Endothelial cell of umbilical vein (primary cell): ENCODE results near the gene PCDHGA10. TPM values are rescaled to one million over a fixed set of nuclear protein-coding genes. Genes with fewer than 3 reads are reported as not detected.

Source experiments
- BruUV-seq: library from RNA; stranded (reverse); fragments of 400-500 nt; replicated peaks from 2 replicates; lab custom pipeline; 2021; lab: Mats Ljungman, UMichigan
- CTCF ChIA-PET: fragments of 300-600, 350-600 bp; sonication (Branson Sonifier 250); formaldehyde crosslinking; loops from one replicate; lab custom pipeline; 2021; ENCODE audit warnings: antibody characterized with exemption, inconsistent platforms; lab: Charles Lee
- POLR2A ChIA-PET: fragments of 300-600, 350-600 bp; sonication (Branson Sonifier 250); formaldehyde crosslinking; loops from one replicate; lab custom pipeline; 2021; ENCODE audit warnings: antibody characterized with exemption, inconsistent platforms; lab: Charles Lee
- DNase-seq: peaks from one replicate; pipeline ENCODE4 v3.0.0-alpha.2; 2011; ENCODE audit warnings: low read depth, low spot score
- FAIRE-seq: peaks from 2 replicates; lab custom pipeline; 2011; peaks lifted over from hg19 to GRCh38; lab: Jason Lieb, UNC
- H2AFZ ChIP-seq: 2 replicates; pipeline ENCODE4 v1.6.0; 2012; ENCODE audit warnings: low read depth, low read length, control low read depth, inconsistent platforms
- H3K27ac ChIP-seq: 2 replicates; pipeline ENCODE4 v1.5.1; 2011; ENCODE audit warnings: low read depth, mild to moderate bottlenecking, control low read depth, low read length, moderate library complexity; ENCODE audit not compliant: insufficient read depth
- H3K27me3 ChIP-seq, 2 experiments: 2 replicates each; pipeline versions ENCODE4 v1.6.0 to v1.6.1; 2011; ENCODE audit warnings: low read length in 2 of 2, mixed read lengths in 1 of 2; ENCODE audit not compliant: control insufficient read depth in 2 of 2, insufficient read depth in 2 of 2
- H3K36me3 ChIP-seq, 2 experiments: 2 replicates in 1 of 2; 3 replicates in 1 of 2; pipeline ENCODE4 v1.5.1; 2011; ENCODE audit warnings: low read length in 2 of 2, mild to moderate bottlenecking in 1 of 2, moderate library complexity in 1 of 2; ENCODE audit not compliant: control insufficient read depth in 2 of 2, insufficient read depth in 2 of 2; ENCODE audit errors: extremely low read depth in 1 of 2
- H3K4me1 ChIP-seq: 3 replicates; pipeline ENCODE4 v1.5.1; 2011; ENCODE audit warnings: mild to moderate bottlenecking, low read length; ENCODE audit not compliant: control insufficient read depth, insufficient read depth; ENCODE audit errors: extremely low read depth
- H3K4me2 ChIP-seq: 2 replicates; pipeline ENCODE4 v1.6.1; 2011; ENCODE audit warnings: low read length, control low read depth, mixed read lengths; ENCODE audit not compliant: insufficient read depth
- H3K4me3 ChIP-seq, 3 experiments: fragments of 200-600 bp in 1 of 3; sonication (generic), shearing (Covaris generic) in 1 of 3; replicated peaks in 1 of 3; 2 replicates each; pipeline ENCODE4 v1.5.1; 2011 to 2016; ENCODE audit warnings: control low read depth in 3 of 3, low read length in 3 of 3, mild to moderate bottlenecking in 2 of 3, inconsistent platforms in 1 of 3, low read depth in 1 of 3, moderate library complexity in 1 of 3; ENCODE audit not compliant: insufficient read depth in 1 of 3
- H3K79me2 ChIP-seq: 2 replicates; pipeline ENCODE4 v1.6.0; 2012; ENCODE audit warnings: low read length, inconsistent platforms; ENCODE audit not compliant: control insufficient read depth, insufficient read depth
- H3K9ac ChIP-seq: replicated peaks from 2 replicates; pipeline ENCODE3; 2011; ENCODE audit warnings: low read length, control low read depth; ENCODE audit not compliant: insufficient read depth; ENCODE audit errors: extremely low read depth
- H3K9me1 ChIP-seq: replicated peaks from 3 replicates; pipeline ENCODE4 v1.6.0; 2011; ENCODE audit warnings: mild to moderate bottlenecking, low read length; ENCODE audit not compliant: control insufficient read depth, insufficient read depth; ENCODE audit errors: extremely low read depth
- H3K9me3 ChIP-seq: replicated peaks from 2 replicates; pipeline ENCODE4 v1.5.1; 2012; ENCODE audit warnings: low read length, inconsistent platforms; ENCODE audit not compliant: control insufficient read depth, insufficient read depth
- H4K20me1 ChIP-seq: replicated peaks from 2 replicates; pipeline ENCODE3; 2011; ENCODE audit warnings: mild to moderate bottlenecking, low read length; ENCODE audit not compliant: control insufficient read depth, insufficient read depth; ENCODE audit errors: extremely low read depth
- EZH2 ChIP-seq: IDR thresholded peaks from 2 replicates; pipeline ENCODE4 v1.6.1; 2012; ENCODE audit warnings: borderline replicate concordance, low read depth, mild to moderate bottlenecking, moderate library complexity, low read length, inconsistent platforms; ENCODE audit not compliant: severe bottlenecking
- FOS ChIP-seq: IDR thresholded peaks from 2 replicates; pipeline ENCODE4 v1.6.1; 2011; ENCODE audit warnings: mild to moderate bottlenecking, low read length, moderate library complexity, borderline replicate concordance; ENCODE audit not compliant: insufficient read depth
- GATA2 ChIP-seq: IDR thresholded peaks from 2 replicates; pipeline ENCODE4 v1.7.0; 2011; ENCODE audit warnings: low read depth, mild to moderate bottlenecking, moderate library complexity, mixed read lengths, low read length; ENCODE audit not compliant: insufficient read length, insufficient read depth
- JUN ChIP-seq: IDR thresholded peaks from 2 replicates; pipeline ENCODE4 v1.6.1; 2011; ENCODE audit warnings: borderline replicate concordance, low read depth; ENCODE audit not compliant: insufficient read length, insufficient read depth
- MYC ChIP-seq: IDR thresholded peaks from one replicate; pipeline ENCODE4 v1.6.1; 2011; ENCODE audit warnings: mild to moderate bottlenecking, low read depth, low read length
- POLR2A ChIP-seq: IDR thresholded peaks from 2 replicates; pipeline ENCODE4 v1.6.1; 2012; ENCODE audit warnings: low read depth, mild to moderate bottlenecking, control low read depth, low read length
- POLR2AphosphoS5 ChIP-seq: IDR thresholded peaks from 2 replicates; pipeline ENCODE4 v1.6.1; 2012; ENCODE audit warnings: low read depth, mild to moderate bottlenecking, control low read depth, low read length, moderate library complexity; ENCODE audit not compliant: insufficient read depth
- dilution Hi-C: fragments of 300-500 bp; cut with MboI; formaldehyde crosslinking; loops from one replicate; pipeline ENCODE4 v1.15.0; 2019; ENCODE audit warnings: low sequenced_read_pairs; ENCODE audit not compliant: extremely low pct_ligation_motif_present
- intact Hi-C: fragments of 100-400 bp; cut with micrococcal nuclease; formaldehyde crosslinking; loops from one replicate; pipeline ENCODE4 v1.10.0; 2022
- polyA plus RNA-seq, 4 experiments: library from polyadenylated mRNA; depleted of rRNA in 3 of 4; stranded (reverse) in 3 of 4; unstranded in 1 of 4; fragments of >200 nt; gene quantifications; 2 replicates each; pipeline versions ENCODE4 v1.2.1 to v1.2.3, GENCODE V29; 2011 to 2012; ENCODE audit warnings: missing spikeins in 1 of 4
- total RNA-seq: library from RNA; stranded (reverse); gene quantifications from 2 replicates; pipeline ENCODE4 v1.2.3, GENCODE V29; 2021
- TF ChIP-seq, protein P1 (sequence below), 2 donors: IDR thresholded peaks; 1 replicate in 1 of 2; 2 replicates in 1 of 2; pipeline ENCODE4 v1.5.1; 2011; ENCODE audit warnings: low read length in 2 of 2, mild to moderate bottlenecking in 2 of 2, moderate library complexity in 2 of 2, control low read depth in 1 of 2, inconsistent platforms in 1 of 2, low read depth in 1 of 2; ENCODE audit not compliant: insufficient read depth in 1 of 2; ENCODE audit errors: extremely low read depth in 1 of 2
- TF ChIP-seq, protein P2 (sequence below): IDR thresholded peaks from 2 replicates; pipeline ENCODE4 v1.6.1; 2011; ENCODE audit not compliant: insufficient read depth, insufficient read length

Gene PCDHGA10
- total and polyA plus RNA-seq, 2 donors (not counting 3 experiments of a cell fraction or from before 2014, with no cell fraction given), result 3.6 to 4.4 TPM

DNA sequence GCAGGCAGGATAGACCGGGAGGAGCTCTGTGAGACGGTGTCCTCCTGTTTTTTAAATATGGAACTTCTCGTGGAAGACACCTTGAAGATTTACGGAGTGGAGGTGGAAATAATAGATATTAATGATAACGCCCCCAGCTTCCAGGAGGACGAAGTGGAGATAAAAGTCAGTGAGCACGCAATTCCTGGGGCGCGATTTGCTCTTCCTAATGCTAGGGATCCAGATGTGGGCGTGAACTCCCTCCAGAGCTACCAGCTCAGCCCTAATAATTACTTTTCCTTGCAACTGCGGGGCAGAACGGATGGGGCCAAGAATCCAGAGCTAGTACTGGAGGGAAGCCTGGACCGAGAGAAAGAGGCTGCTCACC, 8.7 kb downstream of the PCDHGA10 start:
- Histone ChIP-seq H2AFZ (peak overlapping the region; percentile 84), H3K4me1 (peaks cover 15% of the 10 kb centered on the region), H3K4me3 (peak overlapping the region; percentile 39 to 83 (median 66)), H3K9me3 (peaks cover 8% of the 10 kb centered on the region), H3K9me1 (no peaks in the 10 kb centered on the region), H3K27ac (no peak overlapping the region), H3K9ac (no peak overlapping the region), H3K4me2 (peak overlapping the region; percentile 90), H4K20me1 (no peaks in the 10 kb centered on the region), H3K79me2 (no peaks in the 10 kb centered on the region), H3K36me3 (no peaks in the 10 kb centered on the region), H3K27me3 (peaks cover 38 to 84% of the 10 kb centered on the region in 2 experiments)
- no TSS peak for BruUV-seq
- dilution Hi-C loops (no loop called here), intact Hi-C loops (loop anchor here (1.0 to 5.0 kb wide), 4 partner anchors 9 to 103 kb away; partner anchors contain the start of genes PCDHGA12, PCDHGA6 and PCDHGB3)
- ChIA-PET POLR2A (interaction anchor here (1.9 to 2.2 kb wide), 2 partner anchors 9 to 137 kb away, joined by 8 read pairs; partner anchors contain the start of gene PCDHGA12), CTCF (interaction anchor here (0.6 to 11.3 kb wide), 40 partner anchors 9 to 212 kb away, joined by 3 to 335 read pairs (median 6); partner anchors contain the start of genes DIAPH1, PCDHB12, PCDHGA1 and PCDHGA10)
- DNase-seq (no peak), FAIRE-seq (no peak)
- TF ChIP-seq MYC, result no peak
- TF ChIP-seq JUN, result no peak
- no peak for TF ChIP-seq POLR2AphosphoS5
- TF ChIP-seq POLR2A, result no peak
- no peak for TF ChIP-seq FOS

DNA sequence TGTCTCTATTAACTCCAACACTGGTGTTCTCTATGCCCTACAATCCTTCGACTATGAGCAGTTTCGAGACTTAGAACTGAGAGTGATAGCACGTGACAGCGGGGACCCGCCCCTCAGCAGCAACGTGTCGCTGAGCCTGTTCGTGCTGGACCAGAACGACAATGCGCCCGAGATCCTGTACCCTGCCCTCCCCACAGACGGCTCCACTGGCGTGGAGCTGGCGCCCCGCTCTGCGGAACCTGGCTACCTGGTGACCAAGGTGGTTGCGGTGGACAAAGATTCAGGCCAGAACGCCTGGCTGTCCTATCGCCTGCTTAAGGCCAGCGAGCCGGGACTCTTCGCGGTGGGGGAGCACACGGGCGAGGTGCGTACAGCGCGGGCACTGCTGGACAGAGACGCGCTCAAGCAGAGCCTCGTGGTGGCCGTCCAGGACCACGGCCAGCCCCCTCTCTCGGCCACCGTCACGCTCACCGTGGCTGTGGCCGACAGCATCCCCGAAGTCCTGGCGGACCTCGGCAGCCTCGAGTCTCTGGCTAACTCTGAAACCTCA, 10.0 kb downstream of the PCDHGA10 start:
- H3K4me3 ChIP-seq, result no peak overlapping the region
- no peak overlapping the region for H3K4me2 ChIP-seq
- ChIA-PET CTCF (interaction anchor here (2.0 to 3.8 kb wide), 5 partner anchors 8 to 102 kb away, joined by 8 to 149 read pairs (median 10); partner anchors contain the start of genes PCDHGA10, PCDHGA12 and PCDHGB4), POLR2A (no interaction called here)
- H3K27me3 ChIP-seq, result peaks cover 46 to 94% of the 10 kb centered on the region in 2 experiments
- FAIRE-seq (no peak), DNase-seq (no peak)
- peaks cover 8% of the 10 kb centered on the region for H3K9me3 ChIP-seq
- dilution Hi-C loops (no loop called here), intact Hi-C loops (loop anchor here (5.0 kb wide), 1 partner anchor 51 kb away; the partner anchor contains the start of genes PCDHGA6 and PCDHGB3)
- no peaks in the 10 kb centered on the region for H3K36me3 ChIP-seq
- no peaks in the 10 kb centered on the region for H3K79me2 ChIP-seq
- peaks cover 14% of the 10 kb centered on the region for H3K4me1 ChIP-seq
- H4K20me1 ChIP-seq, result no peaks in the 10 kb centered on the region
- BruUV-seq, result no TSS peak
- H2AFZ ChIP-seq, result no peak overlapping the region
- no peak overlapping the region for H3K27ac ChIP-seq
- H3K9ac ChIP-seq, result no peak overlapping the region
- no peaks in the 10 kb centered on the region for H3K9me1 ChIP-seq
- no peak for TF ChIP-seq POLR2A
- TF ChIP-seq FOS, result no peak
- no peak for TF ChIP-seq JUN
- TF ChIP-seq POLR2AphosphoS5, result no peak
- no peak for TF ChIP-seq GATA2
- TF ChIP-seq EZH2, result no peak
- TF ChIP-seq, protein P1, sequence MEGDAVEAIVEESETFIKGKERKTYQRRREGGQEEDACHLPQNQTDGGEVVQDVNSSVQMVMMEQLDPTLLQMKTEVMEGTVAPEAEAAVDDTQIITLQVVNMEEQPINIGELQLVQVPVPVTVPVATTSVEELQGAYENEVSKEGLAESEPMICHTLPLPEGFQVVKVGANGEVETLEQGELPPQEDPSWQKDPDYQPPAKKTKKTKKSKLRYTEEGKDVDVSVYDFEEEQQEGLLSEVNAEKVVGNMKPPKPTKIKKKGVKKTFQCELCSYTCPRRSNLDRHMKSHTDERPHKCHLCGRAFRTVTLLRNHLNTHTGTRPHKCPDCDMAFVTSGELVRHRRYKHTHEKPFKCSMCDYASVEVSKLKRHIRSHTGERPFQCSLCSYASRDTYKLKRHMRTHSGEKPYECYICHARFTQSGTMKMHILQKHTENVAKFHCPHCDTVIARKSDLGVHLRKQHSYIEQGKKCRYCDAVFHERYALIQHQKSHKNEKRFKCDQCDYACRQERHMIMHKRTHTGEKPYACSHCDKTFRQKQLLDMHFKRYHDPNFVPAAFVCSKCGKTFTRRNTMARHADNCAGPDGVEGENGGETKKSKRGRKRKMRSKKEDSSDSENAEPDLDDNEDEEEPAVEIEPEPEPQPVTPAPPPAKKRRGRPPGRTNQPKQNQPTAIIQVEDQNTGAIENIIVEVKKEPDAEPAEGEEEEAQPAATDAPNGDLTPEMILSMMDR (IDR thresholded peaks at IDR 0.05; ENCODE audit: extremely low read depth in 1 of 2, insufficient read depth in 1 of 2, low read depth in 1 of 2, low read length in 2 of 2), result no peak
- TF ChIP-seq, protein P2, sequence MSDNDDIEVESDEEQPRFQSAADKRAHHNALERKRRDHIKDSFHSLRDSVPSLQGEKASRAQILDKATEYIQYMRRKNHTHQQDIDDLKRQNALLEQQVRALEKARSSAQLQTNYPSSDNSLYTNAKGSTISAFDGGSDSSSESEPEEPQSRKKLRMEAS, result no peak
- TF ChIP-seq MYC, result no peak
